Gastroesophageal sphincter (tissue), 4 donors: Measurements from ENCODE around the gene SASH1. TPM values are rescaled to one million over a fixed set of nuclear protein-coding genes. Genes with fewer than 3 reads are reported as not detected.
A peak's percentile ranks its signal among the peaks of the same experiment; 100 is the strongest.

Experiments used
- ATAC-seq: fragments of 150-250 bp; one replicate; pipeline ENCODE4 v1.9.1; 2016; ENCODE audit warnings: mild to moderate bottlenecking, moderate library complexity
- H3K27ac ChIP-seq, 4 donors: fragments of 200-600 bp; sonication (generic) in 3 of 4; 1 replicate in 3 of 4; 2 replicates in 1 of 4; pipeline ENCODE4 v1.5.1; 2016 to 2019
- H3K27me3 ChIP-seq: fragments of 200-600 bp; sonication (generic); one replicate; pipeline ENCODE4 v1.5.1; 2019
- H3K36me3 ChIP-seq, 2 donors: fragments of 200-600 bp; sonication (generic); one replicate each; pipeline ENCODE4 v1.5.1; 2019; ENCODE audit warnings: control low read depth in 1 of 2
- H3K4me1 ChIP-seq, 3 donors: fragments of 200-600 bp; sonication (generic); 1 replicate in 2 of 3; 2 replicates in 1 of 3; pipeline ENCODE4 v1.5.1; 2016 to 2019; ENCODE audit warnings: control low read depth in 2 of 3
- H3K4me3 ChIP-seq, 2 donors: fragments of 200-600 bp; sonication (generic); one replicate each; pipeline ENCODE4 v1.5.1; 2019; ENCODE audit warnings: mild to moderate bottlenecking in 1 of 2, moderate library complexity in 1 of 2
- H3K9me3 ChIP-seq, 3 donors: fragments of 200-600 bp; sonication (generic); one replicate each; pipeline ENCODE4 v1.5.1; 2017 to 2019; ENCODE audit warnings: control low read depth in 2 of 3
- EP300 ChIP-seq: sonication (generic); formaldehyde crosslinking; IDR thresholded peaks from one replicate; pipeline ENCODE4 v1.6.1; 2017; ENCODE audit warnings: antibody characterized with exemption, mild to moderate bottlenecking
- POLR2A ChIP-seq, 2 donors: fragments of 450-650 bp; IDR thresholded peaks; one replicate each; pipeline ENCODE4 v1.6.1; 2017; ENCODE audit warnings: antibody characterized with exemption in 2 of 2, mild to moderate bottlenecking in 2 of 2, moderate library complexity in 1 of 2
- POLR2AphosphoS5 ChIP-seq: sonication (generic); formaldehyde crosslinking; IDR thresholded peaks from one replicate; pipeline ENCODE4 v1.6.1; 2017; ENCODE audit warnings: antibody characterized with exemption
- WGBS, 2 donors: methylation state at CpG; one replicate each; pipeline ENCODE4 v1.1.5; 2018; ENCODE audit warnings: low coverage in 1 of 2; 5-methylcytosine and 5-hydroxymethylcytosine counted together
- total RNA-seq, 4 donors: library from RNA; depleted of rRNA; stranded (reverse); fragments of >200 nt; gene quantifications; one replicate each; pipeline ENCODE4 v1.1.0, GENCODE V29; 2016
- TF ChIP-seq, protein P1 (sequence below), 4 experiments: fragments of 200-600 bp in 2 of 4; fragments of 450-650 bp in 2 of 4; sonication (generic) in 1 of 4; IDR thresholded peaks; one replicate each; pipeline ENCODE4 v1.5.1; 2017 to 2019; ENCODE audit warnings: antibody characterized with exemption in 4 of 4, mild to moderate bottlenecking in 2 of 4, moderate library complexity in 2 of 4

The SASH1 gene
- total RNA-seq, 4 donors from 2014 or later = 48.9 to 78.9 (median 64.6) TPM

- no peak overlapping the region for H3K4me3 ChIP-seq
- H3K27me3 ChIP-seq = no peaks in the 10 kb centered on the region
- TF ChIP-seq EP300 (no peak), POLR2AphosphoS5 (no peak), POLR2A (IDR thresholded peaks at IDR 0.05) (no peak)
- TF ChIP-seq, protein P1, sequence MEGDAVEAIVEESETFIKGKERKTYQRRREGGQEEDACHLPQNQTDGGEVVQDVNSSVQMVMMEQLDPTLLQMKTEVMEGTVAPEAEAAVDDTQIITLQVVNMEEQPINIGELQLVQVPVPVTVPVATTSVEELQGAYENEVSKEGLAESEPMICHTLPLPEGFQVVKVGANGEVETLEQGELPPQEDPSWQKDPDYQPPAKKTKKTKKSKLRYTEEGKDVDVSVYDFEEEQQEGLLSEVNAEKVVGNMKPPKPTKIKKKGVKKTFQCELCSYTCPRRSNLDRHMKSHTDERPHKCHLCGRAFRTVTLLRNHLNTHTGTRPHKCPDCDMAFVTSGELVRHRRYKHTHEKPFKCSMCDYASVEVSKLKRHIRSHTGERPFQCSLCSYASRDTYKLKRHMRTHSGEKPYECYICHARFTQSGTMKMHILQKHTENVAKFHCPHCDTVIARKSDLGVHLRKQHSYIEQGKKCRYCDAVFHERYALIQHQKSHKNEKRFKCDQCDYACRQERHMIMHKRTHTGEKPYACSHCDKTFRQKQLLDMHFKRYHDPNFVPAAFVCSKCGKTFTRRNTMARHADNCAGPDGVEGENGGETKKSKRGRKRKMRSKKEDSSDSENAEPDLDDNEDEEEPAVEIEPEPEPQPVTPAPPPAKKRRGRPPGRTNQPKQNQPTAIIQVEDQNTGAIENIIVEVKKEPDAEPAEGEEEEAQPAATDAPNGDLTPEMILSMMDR (IDR thresholded peaks at IDR 0.05) = no peak
- H3K4me1 ChIP-seq = peaks cover 0 to 49% (median 10%) of the 10 kb centered on the region in 3 donors
- H3K9me3 ChIP-seq = no peaks in the 10 kb centered on the region
- H3K27ac ChIP-seq = no peak overlapping the region
- H3K36me3 ChIP-seq = peaks cover 0 to 20% of the 10 kb centered on the region in 2 donors
- 54 to 56% methylated on average over 2 to 3 of the region's 3 CpGs for WGBS, 2 donors
- ATAC-seq = no peak
Measured at GRCh38 chr6:148392671-148393070, 50.0 kb downstream of the SASH1 start.

DNA sequence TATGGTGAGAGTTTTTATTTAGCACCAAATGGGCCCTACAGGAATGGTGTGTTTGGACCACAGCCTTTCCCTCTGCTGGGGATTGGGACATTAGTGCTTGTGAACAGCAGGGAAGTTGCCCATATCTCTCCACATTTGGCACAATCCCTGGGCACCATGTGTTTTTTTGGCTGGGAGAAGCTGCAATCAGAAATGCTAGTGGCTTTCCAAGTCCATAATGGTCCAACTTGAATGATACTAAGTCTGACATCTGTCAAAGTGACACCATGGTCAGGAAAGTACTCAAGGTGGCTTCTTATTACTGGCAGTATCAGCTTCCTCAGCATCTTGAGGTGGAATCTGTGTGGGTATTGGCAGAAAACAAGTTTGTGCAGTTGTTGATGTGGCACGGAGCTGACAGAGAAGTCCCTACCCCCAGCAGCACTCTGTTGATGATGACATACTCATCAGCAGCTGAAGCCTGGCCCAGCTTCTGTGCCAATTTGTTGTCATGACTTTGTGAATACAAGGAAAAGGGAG is 53.0 kb downstream of the SASH1 start:
- H3K9me3 ChIP-seq = no peaks in the 10 kb centered on the region
- no peaks in the 10 kb centered on the region for H3K27me3 ChIP-seq
- 83% methylated on average over 1 of the region's 1 CpG; no CpG with 5 or more reads in 1 of the 2 donors for WGBS, 2 donors
- H3K27ac ChIP-seq = peak overlapping the region in 1 of 4 donors; percentile 1
- ATAC-seq = no peak
- H3K4me3 ChIP-seq = no peak overlapping the region
- TF ChIP-seq, protein P1 (IDR thresholded peaks at IDR 0.05) = no peak
- no peak for TF ChIP-seq POLR2AphosphoS5
- TF ChIP-seq EP300 = no peak
- no peak for TF ChIP-seq POLR2A (IDR thresholded peaks at IDR 0.05)
- peaks cover 0 to 13% of the 10 kb centered on the region in 2 donors for H3K36me3 ChIP-seq
- peaks cover 0 to 64% (median 10%) of the 10 kb centered on the region in 3 donors for H3K4me1 ChIP-seq

DNA sequence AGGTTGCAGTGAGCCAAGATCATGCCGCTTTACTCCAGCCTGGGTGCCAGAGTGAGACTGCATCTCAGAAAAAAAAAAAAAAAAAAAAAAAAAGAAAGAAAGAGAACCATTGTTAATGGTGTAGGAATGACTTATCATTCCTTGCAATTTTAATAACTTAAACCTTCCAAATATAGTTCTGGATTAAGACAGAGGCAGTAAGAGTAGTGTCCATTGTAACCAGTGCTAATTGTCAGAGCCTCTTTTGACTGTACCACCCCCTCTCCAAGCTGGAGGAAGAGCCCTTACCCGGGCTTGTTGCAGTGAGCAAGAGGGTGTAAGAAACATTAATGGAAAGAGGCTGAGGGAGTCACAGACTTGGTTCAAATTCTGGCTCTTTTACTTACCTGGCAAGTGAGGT is 53.8 kb downstream of the SASH1 start:
- H3K36me3 ChIP-seq = peaks cover 0 to 6% of the 10 kb centered on the region in 2 donors
- H3K4me3 ChIP-seq = no peak overlapping the region
- H3K27ac ChIP-seq = peak overlapping the region in 3 of 4 donors; percentile 40 to 59 (median 47)
- no peaks in the 10 kb centered on the region for H3K9me3 ChIP-seq
- ATAC-seq = no peak
- TF ChIP-seq, protein P1 (IDR thresholded peaks at IDR 0.05) = no peak
- TF ChIP-seq POLR2AphosphoS5 (no peak), EP300 (no peak), POLR2A (IDR thresholded peaks at IDR 0.05) (no peak)
- 80 to 90% methylated on average over 1 of the region's 2 CpGs for WGBS, 2 donors
- H3K27me3 ChIP-seq = no peaks in the 10 kb centered on the region
- H3K4me1 ChIP-seq = peaks cover 0 to 66% (median 10%) of the 10 kb centered on the region in 3 donors

- Histone ChIP-seq H3K27ac (peak overlapping the region in 3 of 4 donors; percentile 40 to 59 (median 47)), H3K27me3 (no peaks in the 10 kb centered on the region), H3K4me1 (peaks cover 0 to 67% (median 10%) of the 10 kb centered on the region in 3 donors), H3K36me3 (peaks cover 0 to 1% of the 10 kb centered on the region in 2 donors), H3K4me3 (no peak overlapping the region), H3K9me3 (no peaks in the 10 kb centered on the region)
- no peak for ATAC-seq
- TF ChIP-seq, protein P1 (IDR thresholded peaks at IDR 0.05) = no peak
- TF ChIP-seq POLR2A (IDR thresholded peaks at IDR 0.05) = no peak
- TF ChIP-seq EP300 = no peak
- TF ChIP-seq POLR2AphosphoS5 = no peak
- WGBS, 2 donors = 63 to 80% methylated on average over 5 to 8 of the region's 8 CpGs
Measured at GRCh38 chr6:148396926-148397325, 54.3 kb downstream of the SASH1 start.

- H3K4me1 ChIP-seq = peaks cover 0 to 63% (median 10%) of the 10 kb centered on the region in 3 donors
- H3K9me3 ChIP-seq = no peaks in the 10 kb centered on the region
- 71 to 77% methylated on average over 6 of the region's 6 CpGs for WGBS, 2 donors
- no peaks in the 10 kb centered on the region for H3K27me3 ChIP-seq
- no peak for ATAC-seq
- no peak overlapping the region for H3K4me3 ChIP-seq
- no peaks in the 10 kb centered on the region for H3K36me3 ChIP-seq
- peak overlapping the region in 3 of 4 donors; percentile 40 to 59 (median 45) for H3K27ac ChIP-seq
- TF ChIP-seq EP300 = no peak
Measured at GRCh38 chr6:148398244-148398643, 55.6 kb downstream of the SASH1 start.
